ENCODE measurements around the gene ARHGAP23.
"Not testable (repeated sequence)": the region's sequence is repeated elsewhere in the genome, so short reads cannot be mapped to it uniquely, and the experiment has no call there.

Gene ARHGAP23

GRCh38 chr17:38421171-38421841 is 7.0 kb upstream of the ARHGAP23 start:
- no peak overlapping the region for H3K4me3 ChIP-seq (ENCODE audit: low read length)
- DNase-seq (ENCODE audit: low read depth, low spot score): peak; percentile 32

GRCh38 chr17:38421871-38422827 is 6.1 kb upstream of the ARHGAP23 start:
- no peak overlapping the region for H3K4me3 ChIP-seq (ENCODE audit: low read length)
- no peak for DNase-seq (ENCODE audit: low read depth, low spot score)

GRCh38 chr17:38424297-38424972 is 3.8 kb upstream of the ARHGAP23 start:
- no peak for DNase-seq (ENCODE audit: low read depth, low spot score)
- no peak overlapping the region for H3K4me3 ChIP-seq (ENCODE audit: low read length)

- DNase-seq (ENCODE audit: low read depth, low spot score): no peak
- H3K4me3 ChIP-seq (ENCODE audit: low read length): no peak overlapping the region
These were observed 3.2 kb upstream of the ARHGAP23 start for GRCh38 chr17:38425031-38425430.

GRCh38 chr17:38425744-38426143 is 2.5 kb upstream of the ARHGAP23 start:
- no peak for DNase-seq (ENCODE audit: low read depth, low spot score)
- no peak overlapping the region for H3K4me3 ChIP-seq (ENCODE audit: low read length)

- DNase-seq (ENCODE audit: low read depth, low spot score): no peak
- no peak overlapping the region for H3K4me3 ChIP-seq (ENCODE audit: low read length)
These were observed 1.8 kb upstream of the ARHGAP23 start for GRCh38 chr17:38426441-38426840.

GRCh38 chr17:38427160-38427949 is 909 bp upstream of the ARHGAP23 start:
- H3K4me3 ChIP-seq (ENCODE audit: low read length): peak overlapping the region; percentile 72
- no peak for DNase-seq (ENCODE audit: low read depth, low spot score)

GRCh38 chr17:38428643-38429371 is 543 bp downstream of the ARHGAP23 start:
- peak overlapping the region; percentile 72 for H3K4me3 ChIP-seq (ENCODE audit: low read length)

GRCh38 chr17:38429476-38430100 is 1.3 kb downstream of the ARHGAP23 start:
- H3K4me3 ChIP-seq (ENCODE audit: low read length): peak overlapping the region; percentile 72

More at GRCh38 chr17:38428643-38429371, 543 bp downstream of the ARHGAP23 start:
- DNase-seq (ENCODE audit: low read depth, low spot score): peak; percentile 22

GRCh38 chr17:38430316-38430715 is 2.1 kb downstream of the ARHGAP23 start:
- no peak for DNase-seq (ENCODE audit: low read depth, low spot score)
- H3K4me3 ChIP-seq (ENCODE audit: low read length): no peak overlapping the region

More at GRCh38 chr17:38429476-38430100, 1.3 kb downstream of the ARHGAP23 start:
- DNase-seq (ENCODE audit: low read depth, low spot score): no peak

- no peak overlapping the region for H3K4me3 ChIP-seq (ENCODE audit: low read length)
- DNase-seq (ENCODE audit: low read depth, low spot score): no peak
These were observed 2.6 kb downstream of the ARHGAP23 start for GRCh38 chr17:38430822-38431221.

- H3K4me3 ChIP-seq (ENCODE audit: low read length): no peak overlapping the region
- no peak for DNase-seq (ENCODE audit: low read depth, low spot score)
These were observed 3.3 kb downstream of the ARHGAP23 start for GRCh38 chr17:38431346-38432145.

GRCh38 chr17:38434178-38434665 is 6.0 kb downstream of the ARHGAP23 start:
- no peak for DNase-seq (ENCODE audit: low read depth, low spot score)
- no peak overlapping the region for H3K4me3 ChIP-seq (ENCODE audit: low read length)

GRCh38 chr17:38435795-38436194 is 7.5 kb downstream of the ARHGAP23 start:
- H3K4me3 ChIP-seq (ENCODE audit: low read length): no peak overlapping the region
- no peak for DNase-seq (ENCODE audit: low read depth, low spot score)

GRCh38 chr17:38436386-38436785 is 8.1 kb downstream of the ARHGAP23 start:
- H3K4me3 ChIP-seq (ENCODE audit: low read length): no peak overlapping the region

GRCh38 chr17:38437313-38437712 is 9.0 kb downstream of the ARHGAP23 start:
- not testable (repeated sequence) for H3K4me3 ChIP-seq (ENCODE audit: low read length); DNase-seq (ENCODE audit: low read depth, low spot score)

More at GRCh38 chr17:38436386-38436785, 8.1 kb downstream of the ARHGAP23 start:
- DNase-seq (ENCODE audit: low read depth, low spot score): no peak

- no peak overlapping the region for H3K4me3 ChIP-seq (ENCODE audit: low read length)
- no peak for DNase-seq (ENCODE audit: low read depth, low spot score)
These were observed 11.2 kb downstream of the ARHGAP23 start for GRCh38 chr17:38439436-38439835.

All from Jurkat, Clone E6-1 (cell line).